T-cell (primary cell): ENCODE results near the gene MMEL1. TPM values are rescaled to one million over a fixed set of nuclear protein-coding genes. Genes with fewer than 3 reads are reported as not detected.

Source experiments
- ATAC-seq, 4 experiments: fragments of 200-7000 bp in 3 of 4; fragments of 150-1000 bp in 1 of 4; cut with Tn5 transposase; replicated peaks in 1 of 4; 1 replicate in 3 of 4; 2 replicates in 1 of 4; pipeline ENCODE4 v1.10.0; 2021; ENCODE audit warnings: moderate library complexity in 3 of 4, mild to moderate bottlenecking in 2 of 4, moderate number of reproducible peaks in 1 of 4
- CTCF ChIA-PET, 2 donors: fragments of 300-600 bp; sonication (Branson Sonifier 250); formaldehyde crosslinking; loops; one replicate each; lab custom pipeline; 2022; ENCODE audit warnings: antibody characterized with exemption in 2 of 2; lab: Charles Lee
- POLR2A ChIA-PET, 2 donors: fragments of 300-600 bp; sonication (Branson Sonifier 250); formaldehyde crosslinking; loops; one replicate each; lab custom pipeline; 2022; ENCODE audit warnings: antibody characterized with exemption in 2 of 2; lab: Charles Lee
- DNase-seq, 35 experiments: peaks; one replicate each; pipeline versions ENCODE4 v3.0.0 to v3.0.0-alpha.2; 2013 to 2023
- H3K27ac ChIP-seq: one replicate; pipeline ENCODE4 v1.5.1; 2013; ENCODE audit warnings: low read length
- H3K27me3 ChIP-seq, 2 experiments: replicated peaks in 1 of 2; 1 replicate in 1 of 2; 2 replicates in 1 of 2; pipeline versions ENCODE4 v1.6.1 to v1.7.0; 2013; ENCODE audit warnings: low read length in 1 of 2, mixed read lengths in 1 of 2; ENCODE audit not compliant: control insufficient read depth in 2 of 2, insufficient read depth in 2 of 2; ENCODE audit errors: extremely low read depth in 1 of 2
- H3K36me3 ChIP-seq, 2 donors: 1 replicate in 1 of 2; 2 replicates in 1 of 2; pipeline versions ENCODE4 v1.6.1 to v1.7.0; 2013; ENCODE audit warnings: low read length in 1 of 2; ENCODE audit not compliant: control insufficient read depth in 2 of 2, insufficient read depth in 1 of 2; ENCODE audit errors: extremely low read depth in 1 of 2
- H3K4me1 ChIP-seq, 2 experiments: 1 replicate in 1 of 2; 2 replicates in 1 of 2; pipeline versions ENCODE4 v1.6.1 to v1.7.0; 2013; ENCODE audit warnings: low read length in 2 of 2, mixed read lengths in 1 of 2; ENCODE audit not compliant: insufficient read depth in 2 of 2, control insufficient read depth in 1 of 2; ENCODE audit errors: extremely low read depth in 1 of 2
- H3K4me3 ChIP-seq, 2 donors: 1 replicate in 1 of 2; 2 replicates in 1 of 2; pipeline versions ENCODE4 v1.5.1 to v1.7.0; 2013; ENCODE audit warnings: mild to moderate bottlenecking in 2 of 2, low read length in 1 of 2, moderate library complexity in 1 of 2; ENCODE audit not compliant: control insufficient read depth in 1 of 2; ENCODE audit errors: extremely low read depth in 1 of 2
- H3K9me3 ChIP-seq: 2 replicates; pipeline ENCODE4 v1.7.0; 2013
- H3K27ac Mint-ChIP-seq, 2 donors: one replicate each; pipeline ENCODE4 v1.8.0; 2020 to 2021; ENCODE audit warnings: mild to moderate bottlenecking in 2 of 2, mixed read lengths in 2 of 2
- H3K27me3 Mint-ChIP-seq, 2 donors: one replicate each; pipeline ENCODE4 v1.8.0; 2021 to 2022; ENCODE audit warnings: mixed read lengths in 2 of 2
- H3K36me3 Mint-ChIP-seq: one replicate; pipeline ENCODE4 v1.8.0; 2021; ENCODE audit warnings: mixed read lengths
- H3K4me1 Mint-ChIP-seq, 3 donors: one replicate each; pipeline ENCODE4 v1.8.0; 2020 to 2022; ENCODE audit warnings: mixed read lengths in 3 of 3, mild to moderate bottlenecking in 1 of 3
- H3K4me3 Mint-ChIP-seq, 3 donors: one replicate each; pipeline ENCODE4 v1.8.0; 2020 to 2022; ENCODE audit warnings: mild to moderate bottlenecking in 3 of 3, mixed read lengths in 3 of 3, moderate library complexity in 3 of 3
- H3K9me3 Mint-ChIP-seq, 3 donors: one replicate each; pipeline ENCODE4 v1.8.0; 2020 to 2022; ENCODE audit warnings: mixed read lengths in 3 of 3
- WGBS: methylation state at CpG from one replicate; pipeline ENCODE4 v1.1.5; 2013; ENCODE audit warnings: missing lambda C conversion rate; ENCODE audit not compliant: insufficient coverage; 5-methylcytosine and 5-hydroxymethylcytosine counted together
- total RNA-seq, 35 experiments: library from RNA in 6 of 35; stranded (reverse) in 6 of 35; fragments of 120-200 nt in 1 of 35; gene quantifications; one replicate each; pipeline versions ENCODE4 v1.2.1 to v1.2.4 and lab custom pipeline; 2013 to 2026

MMEL1 gene
- total RNA-seq, 5 donors from 2014 or later (not counting 1 experiment from before 2014, with no cell fraction given), result 0.72 to 3.3 (median 1.0) TPM

DNA sequence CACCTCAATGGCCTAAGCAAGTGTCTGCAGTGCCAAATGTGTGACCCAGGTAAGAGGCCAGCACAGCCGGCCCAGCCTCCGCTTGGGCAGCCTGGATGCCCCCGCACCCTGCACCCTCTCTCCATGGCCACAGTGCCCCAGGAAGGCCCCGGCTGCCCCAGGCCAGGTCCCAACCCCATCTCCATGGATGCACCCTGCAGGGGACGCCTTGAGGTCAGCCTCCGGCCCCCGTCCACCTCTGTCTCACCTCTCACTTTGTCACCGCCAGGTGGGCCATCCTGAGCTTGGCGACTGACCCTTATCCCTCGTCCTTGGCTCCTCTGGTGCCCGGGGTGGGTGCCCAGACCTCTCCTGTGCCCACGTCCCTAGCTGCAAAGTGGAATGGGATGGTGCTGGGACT is 74.4 kb downstream of the MMEL1 start:
- ATAC-seq, result no peak
- Mint-ChIP-seq H3K4me3 (peak overlapping the region; percentile 93 to 99 (median 98)), H3K36me3 (peaks cover 7% of the 10 kb centered on the region), H3K9me3 (no peaks in the 10 kb centered on the region), H3K27me3 (no peaks in the 10 kb centered on the region), H3K4me1 (peaks cover 43 to 54% (median 43%) of the 10 kb centered on the region in 3 donors), H3K27ac (peak overlapping the region; percentile 95 to 98)
- H3K4me3 ChIP-seq, result no peak overlapping the region
- 95% methylated on average over 11 of the region's 12 CpGs for WGBS
- no peaks in the 10 kb centered on the region for H3K9me3 ChIP-seq
- ChIA-PET CTCF (no interaction called here), POLR2A (no interaction called here)
- peaks cover 11 to 55% of the 10 kb centered on the region in 2 donors for H3K36me3 ChIP-seq
- H3K27ac ChIP-seq, result peak overlapping the region; percentile 97
- peaks cover 17 to 75% of the 10 kb centered on the region in 2 experiments for H3K4me1 ChIP-seq
- H3K27me3 ChIP-seq, result no peaks in the 10 kb centered on the region
- no peak for DNase-seq

DNA sequence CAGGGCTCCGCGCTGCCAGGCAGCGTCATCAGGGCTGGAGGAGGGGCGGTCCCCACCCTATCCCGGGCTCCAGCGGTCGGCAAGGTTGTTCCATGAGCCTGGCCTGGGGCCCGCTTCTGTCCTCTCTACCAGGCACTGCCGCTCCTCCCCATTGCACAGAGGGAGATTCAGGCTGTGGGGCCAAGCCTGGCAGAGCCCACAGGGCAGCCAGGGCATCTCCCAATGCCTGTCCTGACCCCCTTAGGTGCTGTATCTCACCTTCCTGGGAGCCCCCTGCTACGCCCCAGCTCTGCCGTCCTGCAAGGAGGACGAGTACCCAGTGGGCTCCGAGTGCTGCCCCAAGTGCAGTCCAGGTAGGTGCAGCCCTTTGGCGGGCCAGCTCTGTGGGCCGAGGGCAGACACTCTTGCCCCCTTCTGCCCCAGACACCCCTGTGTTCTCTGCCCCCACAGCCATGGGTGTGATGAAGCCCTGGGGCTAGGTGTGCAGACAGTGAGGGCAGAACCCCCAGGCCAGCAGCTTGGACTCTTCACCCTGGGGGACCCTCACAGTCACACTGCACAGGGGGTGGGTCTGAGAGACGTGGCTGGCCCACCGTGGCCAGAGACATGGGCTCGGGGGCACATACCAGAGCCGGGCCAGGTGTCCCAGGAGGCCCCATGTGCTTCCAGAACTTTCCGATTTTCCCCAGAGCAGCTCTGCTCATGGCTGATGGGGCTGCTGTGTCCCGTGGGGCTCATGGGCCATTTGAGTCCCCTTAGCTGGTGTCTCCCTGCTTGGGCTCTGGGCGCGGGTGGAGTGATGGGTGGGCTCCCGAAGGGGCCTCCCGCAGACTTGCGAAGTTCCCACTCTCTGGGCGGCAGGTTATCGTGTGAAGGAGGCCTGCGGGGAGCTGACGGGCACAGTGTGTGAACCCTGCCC is 75.1 kb downstream of the MMEL1 start:
- no peaks in the 10 kb centered on the region for H3K27me3 Mint-ChIP-seq
- peaks cover 43 to 54% (median 43%) of the 10 kb centered on the region in 3 donors for H3K4me1 Mint-ChIP-seq
- Histone ChIP-seq H3K27ac (peak overlapping the region; percentile 97), H3K4me1 (peaks cover 17 to 75% of the 10 kb centered on the region in 2 experiments), H3K4me3 (peak overlapping the region; percentile 64 to 99), H3K36me3 (peaks cover 11 to 48% of the 10 kb centered on the region in 2 donors), H3K9me3 (no peaks in the 10 kb centered on the region), H3K27me3 (no peaks in the 10 kb centered on the region)
- DNase-seq (no peak), ATAC-seq (no peak)
- ChIA-PET CTCF (no interaction called here), POLR2A (no interaction called here)
- peak overlapping the region; percentile 95 to 98 for H3K27ac Mint-ChIP-seq
- peaks cover 7% of the 10 kb centered on the region for H3K36me3 Mint-ChIP-seq
- H3K4me3 Mint-ChIP-seq, result peak overlapping the region; percentile 93 to 99 (median 98)
- WGBS, result 87% methylated on average over 18 of the region's 30 CpGs
- H3K9me3 Mint-ChIP-seq, result no peaks in the 10 kb centered on the region

DNA sequence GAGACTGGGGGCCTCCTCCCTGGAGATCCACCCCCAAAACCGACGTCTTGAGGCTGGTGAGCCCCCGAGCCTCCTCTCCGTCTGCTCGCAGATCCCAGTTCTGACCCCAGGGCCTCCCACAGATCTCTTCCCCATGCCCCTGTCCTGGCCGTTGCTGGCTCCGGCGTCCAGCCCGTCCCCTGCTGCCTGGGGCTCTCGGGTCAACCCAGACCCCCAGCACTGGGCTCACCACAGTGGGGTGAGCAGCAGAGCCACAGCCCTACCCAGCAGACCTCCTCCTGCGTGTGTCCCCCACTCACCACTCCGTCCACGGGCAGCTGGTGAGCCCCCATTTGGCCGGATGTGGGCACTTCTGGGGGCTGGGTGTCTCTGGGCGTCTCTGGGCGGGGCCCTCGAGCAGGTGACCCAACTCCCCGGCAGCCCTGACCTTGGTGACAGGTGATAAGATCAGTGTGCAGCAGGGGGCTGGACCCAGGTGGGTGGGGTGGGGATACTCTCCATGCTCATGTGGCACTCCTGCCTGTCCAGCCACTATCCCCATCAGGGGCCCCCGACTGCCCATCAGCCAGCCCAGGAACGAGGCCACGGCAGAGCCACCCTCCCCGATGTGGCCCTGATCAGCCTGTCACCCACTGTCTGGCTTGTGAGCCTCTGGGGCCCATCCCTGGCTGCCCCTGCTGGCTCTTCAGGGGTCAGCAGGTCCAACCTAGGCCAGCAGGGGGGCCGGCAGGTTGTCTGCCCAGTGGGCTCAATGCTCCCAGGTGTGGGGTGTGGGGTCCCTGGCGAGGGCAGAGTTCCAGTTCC is 75.9 kb downstream of the MMEL1 start:
- CTCF ChIA-PET, result interaction anchor here in 1 of 2 donors (1.1 to 1.7 kb wide), 3 partner anchors 28 to 141 kb away, joined by 4 to 9 read pairs (median 4); no protein-coding TSS in a partner anchor
- peaks cover 7% of the 10 kb centered on the region for H3K36me3 Mint-ChIP-seq
- ATAC-seq (peak; percentile 2 to 8 (median 5)), DNase-seq (peak in 6 of 35 experiments; percentile 17 to 45 (median 28))
- peak overlapping the region; percentile 95 to 98 for H3K27ac Mint-ChIP-seq
- H3K4me3 ChIP-seq, result peak overlapping the region; percentile 64 to 99
- H3K27ac ChIP-seq, result peak overlapping the region; percentile 97
- POLR2A ChIA-PET, result interaction anchor here in 1 of 2 donors (0.9 kb wide), 1 partner anchor 10 kb away, joined by 4 read pairs; no protein-coding TSS in a partner anchor
- peaks cover 43 to 54% (median 43%) of the 10 kb centered on the region in 3 donors for H3K4me1 Mint-ChIP-seq
- no peaks in the 10 kb centered on the region for H3K9me3 ChIP-seq
- H3K27me3 Mint-ChIP-seq, result no peaks in the 10 kb centered on the region
- WGBS, result 0% methylated on average over 14 of the region's 24 CpGs
- H3K4me1 ChIP-seq, result peaks cover 17 to 71% of the 10 kb centered on the region in 2 experiments
- H3K4me3 Mint-ChIP-seq, result peak overlapping the region; percentile 93 to 99 (median 98)
- no peaks in the 10 kb centered on the region for H3K9me3 Mint-ChIP-seq
- peaks cover 11 to 40% of the 10 kb centered on the region in 2 donors for H3K36me3 ChIP-seq
- no peaks in the 10 kb centered on the region for H3K27me3 ChIP-seq

DNA sequence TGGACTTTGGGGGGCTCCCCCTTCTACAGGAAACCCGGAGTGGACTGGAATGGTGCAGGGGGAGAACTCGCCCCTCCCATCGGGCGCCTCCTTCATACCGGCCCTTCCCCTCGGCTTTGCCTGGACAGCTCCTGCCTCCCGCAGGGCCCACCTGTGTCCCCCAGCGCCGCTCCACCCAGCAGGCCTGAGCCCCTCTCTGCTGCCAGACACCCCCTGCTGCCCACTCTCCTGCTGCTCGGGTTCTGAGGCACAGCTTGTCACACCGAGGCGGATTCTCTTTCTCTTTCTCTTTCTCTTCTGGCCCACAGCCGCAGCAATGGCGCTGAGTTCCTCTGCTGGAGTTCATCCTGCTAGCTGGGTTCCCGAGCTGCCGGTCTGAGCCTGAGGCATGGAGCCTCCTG is 76.5 kb downstream of the MMEL1 start, which contains the start of gene TNFRSF14:
TSS of gene TNFRSF14 (plus strand) at position 95 of the 401 bp plus-strand sequence. CDS start at position 389, 294 bp downstream.
- CTCF ChIA-PET, result interaction anchor here in 1 of 2 donors (1.1 to 1.7 kb wide), 3 partner anchors 29 to 140 kb away, joined by 4 to 9 read pairs (median 4); no protein-coding TSS in a partner anchor
- Mint-ChIP-seq H3K36me3 (peaks cover 5% of the 10 kb centered on the region), H3K4me1 (peaks cover 40 to 52% (median 40%) of the 10 kb centered on the region in 3 donors), H3K27me3 (no peaks in the 10 kb centered on the region), H3K4me3 (peak within 1 kb of the TSS; percentile 93 to 99 (median 98)), H3K9me3 (no peaks in the 10 kb centered on the region), H3K27ac (peak within 1 kb of the TSS; percentile 95 to 98)
- peak within 1 kb of the TSS; percentile 97 for H3K27ac ChIP-seq
- H3K4me1 ChIP-seq, result peaks cover 17 to 68% of the 10 kb centered on the region in 2 experiments
- ATAC-seq (peak; percentile 77 to 79 (median 78)), DNase-seq (peak; percentile 51 to 88 (median 68))
- POLR2A ChIA-PET, result interaction anchor here (0.6 to 0.9 kb wide), 2 partner anchors 9 to 647 kb away, joined by 4 read pairs; no protein-coding TSS in a partner anchor
- WGBS, result 0% methylated on average over 14 of the region's 16 CpGs
- no peaks in the 10 kb centered on the region for H3K27me3 ChIP-seq
- peak within 1 kb of the TSS; percentile 64 to 99 for H3K4me3 ChIP-seq
- peaks cover 8 to 34% of the 10 kb centered on the region in 2 donors for H3K36me3 ChIP-seq
- H3K9me3 ChIP-seq, result no peaks in the 10 kb centered on the region

DNA sequence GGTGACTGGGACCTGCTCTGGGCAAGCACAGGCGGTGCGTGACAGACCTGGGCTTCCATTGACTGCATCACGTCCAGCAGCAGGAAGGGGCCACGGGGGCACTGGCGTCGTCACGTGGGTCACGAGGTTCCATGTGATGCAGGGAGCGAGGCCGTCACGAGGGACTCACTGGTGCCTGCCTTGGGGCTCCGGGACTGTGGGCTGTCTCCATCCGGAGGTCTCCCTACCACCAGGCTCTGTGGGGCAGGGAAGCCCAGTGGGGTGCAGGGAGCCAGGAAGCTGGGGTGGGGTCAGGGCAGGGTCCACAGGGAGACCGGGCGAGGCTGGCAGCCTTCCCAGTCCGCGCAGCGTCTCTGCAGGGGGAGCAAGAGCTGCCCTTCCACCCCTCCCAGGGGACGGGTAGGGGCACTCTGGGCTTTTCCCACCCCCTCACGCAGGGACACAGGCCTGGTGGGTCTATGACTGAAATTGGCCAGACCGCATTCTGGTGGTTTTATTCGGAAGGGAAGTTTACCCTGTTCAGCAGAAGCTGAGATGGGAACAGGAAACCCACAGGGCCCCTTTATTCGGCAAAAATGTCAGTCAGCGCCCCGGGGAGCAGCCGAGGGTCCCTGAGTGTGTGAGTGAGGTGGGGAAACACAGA is 77.1 kb downstream of the MMEL1 start:
- DNase-seq, result peak in 34 of 35 experiments; percentile 46 to 85 (median 58)
- Histone ChIP-seq H3K4me3 (peak overlapping the region; percentile 64 to 99), H3K36me3 (peaks cover 6 to 29% of the 10 kb centered on the region in 2 donors), H3K9me3 (no peaks in the 10 kb centered on the region), H3K27me3 (no peaks in the 10 kb centered on the region), H3K4me1 (peaks cover 17 to 66% of the 10 kb centered on the region in 2 experiments), H3K27ac (peak overlapping the region; percentile 97)
- Mint-ChIP-seq H3K9me3 (no peaks in the 10 kb centered on the region), H3K4me3 (peak overlapping the region; percentile 93 to 99 (median 98)), H3K27me3 (no peaks in the 10 kb centered on the region), H3K36me3 (peaks cover 3% of the 10 kb centered on the region), H3K27ac (peak overlapping the region; percentile 95 to 98), H3K4me1 (peaks cover 37 to 55% (median 38%) of the 10 kb centered on the region in 3 donors)
- WGBS, result 0% methylated on average over 15 of the region's 26 CpGs
- ChIA-PET CTCF (interaction anchor here (0.8 to 1.7 kb wide), 4 partner anchors 29 to 140 kb away, joined by 3 to 9 read pairs (median 4); no protein-coding TSS in a partner anchor), POLR2A (interaction anchor here (0.6 to 0.9 kb wide), 2 partner anchors 8 to 646 kb away, joined by 4 read pairs; no protein-coding TSS in a partner anchor)
- ATAC-seq, result peak; percentile 47 to 55 (median 52)
